ENCODE results near the gene SELENOO. TPM values are rescaled to one million over a fixed set of nuclear protein-coding genes. Genes with fewer than 3 reads are reported as not detected.

Gene SELENOO
- total RNA-seq, 1 experiment from 2014 or later = 27.8 TPM

- no peak for DNase-seq
- Histone ChIP-seq H3K36me3 (replicated peaks; ENCODE audit: control insufficient read depth, insufficient read depth, low read length) (no peaks in the 10 kb centered on the region; the same call in 1 of the 2 replicates), H3K4me3 (ENCODE audit: insufficient read depth, low read depth, low read length) (no peak overlapping the region), H3K27me3 (ENCODE audit: control insufficient read depth, insufficient read depth, low read length) (no peaks in the 10 kb centered on the region)
These were observed 23.0 kb upstream of the SELENOO start for GRCh38 chr22:50177537-50178470.

DNA sequence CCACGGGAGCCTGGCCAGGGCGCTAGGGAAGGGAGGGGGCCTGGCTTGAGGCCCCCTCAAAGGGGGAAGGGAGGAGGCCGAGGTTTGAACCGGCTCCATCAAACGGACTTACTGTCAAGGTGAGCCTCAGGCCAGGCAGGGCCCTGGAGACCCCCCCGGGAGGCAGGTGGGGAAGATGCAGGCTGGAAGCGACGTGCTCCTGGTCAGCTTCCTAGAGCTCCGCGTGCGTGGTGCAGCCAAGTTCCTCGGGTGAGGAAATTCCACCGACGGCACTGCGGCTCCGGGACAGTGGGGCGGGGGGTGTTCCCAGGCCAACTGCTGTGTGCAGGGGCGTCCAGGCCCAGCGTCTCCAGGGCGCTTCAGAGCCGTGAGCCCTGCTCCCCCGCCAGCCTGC is 22.3 kb upstream of the SELENOO start:
- Histone ChIP-seq H3K36me3 (replicated peaks; ENCODE audit: control insufficient read depth, insufficient read depth, low read length) (no peaks in the 10 kb centered on the region; the same call in 1 of the 2 replicates), H3K27me3 (ENCODE audit: control insufficient read depth, insufficient read depth, low read length) (no peaks in the 10 kb centered on the region), H3K4me3 (ENCODE audit: insufficient read depth, low read depth, low read length) (no peak overlapping the region)
- DNase-seq = no peak

DNA sequence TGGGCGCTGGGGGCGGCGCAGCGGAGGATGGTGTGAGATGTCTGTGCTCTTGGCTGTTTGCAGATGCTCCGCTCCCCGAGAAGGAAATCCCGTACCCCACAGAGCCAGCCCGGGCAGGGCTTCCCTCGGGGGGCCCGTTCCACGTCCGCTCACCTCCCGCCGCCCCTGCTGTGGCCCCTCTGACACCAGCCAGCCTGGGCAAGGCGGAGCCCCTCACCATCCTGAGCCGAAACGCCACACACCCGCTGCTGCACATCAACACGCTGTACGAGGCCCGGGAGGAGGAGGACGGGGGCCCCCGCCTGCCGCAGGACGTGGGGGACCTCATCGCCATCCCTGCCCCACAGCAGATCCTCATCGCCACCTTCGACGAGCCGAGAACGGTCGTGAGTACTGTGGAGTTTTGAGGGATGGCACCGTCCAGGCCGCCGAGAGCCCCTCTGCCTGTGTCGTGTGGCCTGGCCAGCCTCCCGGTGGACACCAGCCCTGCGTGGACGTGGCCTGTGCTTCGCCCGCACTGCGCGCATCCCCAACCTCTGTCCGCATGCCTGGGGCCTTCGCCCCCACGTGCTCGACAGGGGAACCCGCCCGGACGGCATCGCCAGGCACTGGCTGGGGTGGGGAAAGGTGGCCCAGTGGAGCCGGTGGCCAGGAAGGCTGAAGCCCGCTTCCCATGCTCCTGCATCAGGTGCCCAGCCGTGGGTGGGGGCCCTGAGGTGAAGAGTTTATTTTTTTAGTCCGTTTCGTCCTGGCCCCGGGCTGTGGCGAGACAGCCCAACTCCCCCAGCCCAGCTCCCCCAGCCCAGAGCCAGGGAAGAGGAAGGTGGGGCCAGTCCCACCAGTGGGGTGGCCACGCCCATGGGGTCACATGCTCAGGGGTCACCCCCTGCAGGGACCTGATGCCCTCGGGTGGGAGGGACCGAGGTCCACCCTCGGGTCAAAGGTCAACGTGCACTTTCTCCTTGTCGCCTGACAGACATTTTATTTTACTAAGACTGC is 21.6 kb upstream of the SELENOO start:
- Histone ChIP-seq H3K36me3 (replicated peaks; ENCODE audit: control insufficient read depth, insufficient read depth, low read length) (no peaks in the 10 kb centered on the region; the same call in 1 of the 2 replicates), H3K27me3 (ENCODE audit: control insufficient read depth, insufficient read depth, low read length) (no peaks in the 10 kb centered on the region), H3K4me3 (ENCODE audit: insufficient read depth, low read depth, low read length) (no peak overlapping the region)
- DNase-seq = no peak

DNA sequence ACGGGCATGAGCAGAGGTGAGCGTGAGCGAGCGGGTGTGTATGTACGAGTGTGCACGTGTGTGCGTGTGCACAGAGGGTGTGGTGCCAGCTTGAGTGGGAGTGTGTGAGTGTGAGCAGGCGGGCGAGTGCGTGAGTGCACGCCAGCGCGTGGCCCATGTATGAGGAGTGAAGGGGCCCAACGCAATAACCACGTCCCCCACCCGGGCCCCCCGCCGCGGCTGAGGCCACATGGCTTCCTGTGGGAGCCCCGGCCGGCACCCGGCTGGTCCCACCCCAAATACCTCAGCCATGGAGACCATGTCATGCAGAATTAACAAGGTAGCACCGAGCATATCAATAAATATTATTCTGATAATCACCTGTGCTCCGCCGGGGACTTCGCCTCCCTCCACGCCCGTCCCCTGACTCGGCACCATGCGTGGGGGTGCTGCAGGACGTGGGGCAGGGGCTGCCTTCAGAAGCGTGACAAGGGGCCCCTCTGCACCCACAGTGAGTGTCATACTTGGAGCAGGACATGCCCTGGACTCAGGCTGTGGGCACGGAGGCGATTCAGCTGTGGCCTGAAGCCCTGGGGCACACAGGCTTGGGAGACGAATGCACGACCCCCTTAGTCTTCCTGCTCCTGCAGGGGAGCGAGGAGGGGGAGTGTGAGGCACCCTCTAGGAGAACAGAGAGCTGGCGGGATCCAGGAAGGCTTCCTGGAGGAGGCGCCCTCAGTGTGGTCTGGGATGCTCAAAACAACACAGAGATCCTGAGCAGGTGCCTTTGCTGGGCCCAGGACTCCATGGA is 20.7 kb upstream of the SELENOO start:
- no peak overlapping the region for H3K4me3 ChIP-seq (ENCODE audit: insufficient read depth, low read depth, low read length)
- peaks cover 5% of the 10 kb centered on the region for H3K27me3 ChIP-seq (ENCODE audit: control insufficient read depth, insufficient read depth, low read length)
- no peaks in the 10 kb centered on the region; the same call in 1 of the 2 replicates for H3K36me3 ChIP-seq (replicated peaks; ENCODE audit: control insufficient read depth, insufficient read depth, low read length)
- DNase-seq = no peak

GRCh38 chr22:50180727-50181521 is 19.9 kb upstream of the SELENOO start:
- peaks cover 9% of the 10 kb centered on the region for H3K27me3 ChIP-seq (ENCODE audit: control insufficient read depth, insufficient read depth, low read length)
- H3K36me3 ChIP-seq (replicated peaks; ENCODE audit: control insufficient read depth, insufficient read depth, low read length) = no peaks in the 10 kb centered on the region; the same call in 1 of the 2 replicates
- H3K4me3 ChIP-seq (ENCODE audit: insufficient read depth, low read depth, low read length) = no peak overlapping the region
- no peak for DNase-seq

GRCh38 chr22:50182176-50183081 is 18.4 kb upstream of the SELENOO start:
- H3K36me3 ChIP-seq (replicated peaks; ENCODE audit: control insufficient read depth, insufficient read depth, low read length) = no peaks in the 10 kb centered on the region; the same call in 1 of the 2 replicates
- H3K4me3 ChIP-seq (ENCODE audit: insufficient read depth, low read depth, low read length) = no peak overlapping the region
- peaks cover 9% of the 10 kb centered on the region for H3K27me3 ChIP-seq (ENCODE audit: control insufficient read depth, insufficient read depth, low read length)
- DNase-seq = no peak

- DNase-seq = no peak
- peaks cover 9% of the 10 kb centered on the region for H3K27me3 ChIP-seq (ENCODE audit: control insufficient read depth, insufficient read depth, low read length)
- no peak overlapping the region for H3K4me3 ChIP-seq (ENCODE audit: insufficient read depth, low read depth, low read length)
- H3K36me3 ChIP-seq (replicated peaks; ENCODE audit: control insufficient read depth, insufficient read depth, low read length) = no peaks in the 10 kb centered on the region; the same call in 1 of the 2 replicates
These were observed 17.5 kb upstream of the SELENOO start for GRCh38 chr22:50183141-50183971.

DNA sequence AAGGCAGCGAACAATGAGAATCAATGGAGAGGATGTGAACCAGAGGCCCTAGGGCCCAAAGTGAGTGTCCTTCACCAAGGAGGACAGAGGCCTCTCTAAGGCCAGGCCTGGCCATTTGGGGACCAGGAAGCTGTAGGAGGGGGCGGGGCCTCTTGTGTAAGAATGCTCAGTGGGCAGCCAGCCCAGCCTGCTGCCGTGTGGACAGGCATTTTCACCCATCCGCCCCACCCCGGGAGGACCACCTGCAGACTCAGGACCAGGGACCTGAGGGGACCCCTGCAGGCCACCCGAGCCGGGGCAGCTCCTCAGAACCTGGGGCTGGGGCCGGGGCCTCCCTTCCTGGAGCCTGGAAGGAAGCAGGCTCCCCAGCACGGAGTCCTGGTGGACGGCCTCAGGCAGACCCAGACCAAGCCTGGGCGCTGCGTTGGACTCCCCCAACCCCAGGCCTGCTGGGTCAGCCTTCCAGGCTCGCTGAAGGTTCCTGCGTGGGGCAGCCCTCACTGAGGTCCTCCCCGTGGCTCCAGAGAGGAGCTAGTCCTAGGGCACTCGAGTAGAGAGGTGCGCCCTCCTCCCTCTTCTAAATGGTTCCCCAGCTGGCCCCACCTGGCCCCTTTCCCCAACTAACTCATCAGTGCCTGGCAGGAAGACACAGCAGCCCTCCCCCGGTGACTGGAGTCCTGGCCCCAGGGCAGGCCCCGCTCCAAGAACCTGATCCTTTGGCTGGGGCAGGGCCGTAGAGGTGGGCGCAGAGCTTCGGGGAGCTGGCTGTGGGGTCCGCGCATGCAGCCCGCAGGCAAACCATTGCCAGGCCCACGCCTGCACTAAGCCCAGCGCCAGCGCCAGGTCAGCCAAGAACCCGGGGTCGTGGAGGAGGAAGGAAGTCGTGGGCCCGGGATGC is 16.6 kb upstream of the SELENOO start:
- peak; percentile 83 for DNase-seq
- Histone ChIP-seq H3K27me3 (ENCODE audit: control insufficient read depth, insufficient read depth, low read length) (peaks cover 9% of the 10 kb centered on the region), H3K36me3 (replicated peaks; ENCODE audit: control insufficient read depth, insufficient read depth, low read length) (peaks cover 3% of the 10 kb centered on the region; the same call in 1 of the 2 replicates), H3K4me3 (ENCODE audit: insufficient read depth, low read depth, low read length) (peak overlapping the region; percentile 66)

GRCh38 chr22:50184902-50185374 is 15.9 kb upstream of the SELENOO start:
- DNase-seq = peak; percentile 86
- peaks cover 3% of the 10 kb centered on the region; the same call in 1 of the 2 replicates for H3K36me3 ChIP-seq (replicated peaks; ENCODE audit: control insufficient read depth, insufficient read depth, low read length)
- H3K4me3 ChIP-seq (ENCODE audit: insufficient read depth, low read depth, low read length) = peak overlapping the region; percentile 66
- H3K27me3 ChIP-seq (ENCODE audit: control insufficient read depth, insufficient read depth, low read length) = peaks cover 9% of the 10 kb centered on the region

- Histone ChIP-seq H3K36me3 (replicated peaks; ENCODE audit: control insufficient read depth, insufficient read depth, low read length) (peaks cover 3% of the 10 kb centered on the region; the same call in 1 of the 2 replicates), H3K27me3 (ENCODE audit: control insufficient read depth, insufficient read depth, low read length) (peaks cover 9% of the 10 kb centered on the region), H3K4me3 (ENCODE audit: insufficient read depth, low read depth, low read length) (peak within 1 kb of the TSS; percentile 66)
- peak; percentile 100 for DNase-seq
These were observed 15.3 kb upstream of the SELENOO start, which contains the start of gene TRABD for GRCh38 chr22:50185375-50186087. TSS of gene TRABD (plus strand) at chr22:50185913. CDS start at chr22:50193061, 7,148 bp downstream.

Data from H7 (cell line).